ENCODE measurements around the gene ZDHHC14. TPM values are rescaled to one million over a fixed set of nuclear protein-coding genes. Genes with fewer than 3 reads are reported as not detected.

Gene ZDHHC14
- total RNA-seq, 4 donors from 2014 or later, result 11.4 to 20.8 (median 15.6) TPM

- Histone ChIP-seq H3K9me3 (no peaks in the 10 kb centered on the region), H3K27me3 (no peaks in the 10 kb centered on the region), H3K36me3 (peaks cover 0 to 8% (median 3%) of the 10 kb centered on the region in 3 donors), H3K27ac (peak overlapping the region in 1 of 4 donors; percentile 6), H3K4me3 (no peak overlapping the region), H3K4me1 (peaks cover 0 to 7% (median 0%) of the 10 kb centered on the region in 4 donors)
- no peak for TF ChIP-seq CTCF (IDR thresholded peaks at IDR 0.05)
- no peak for TF ChIP-seq POLR2A (IDR thresholded peaks at IDR 0.05)
- TF ChIP-seq EP300 (IDR thresholded peaks at IDR 0.05), result no peak
- DNase-seq (ENCODE audit: low spot score in 2 of 2), result no peak
- WGBS, 2 donors, result 86 to 88% methylated on average over 20 of the region's 20 CpGs
These were observed 264.3 kb downstream of the ZDHHC14 start for GRCh38 chr6:157645201-157645795.

GRCh38 chr6:157646012-157646411, 265.0 kb downstream of the ZDHHC14 start:
- H3K9me3 ChIP-seq, result no peaks in the 10 kb centered on the region
- H3K4me1 ChIP-seq, result peaks cover 0 to 12% (median 0%) of the 10 kb centered on the region in 4 donors
- H3K4me3 ChIP-seq, result no peak overlapping the region
- no peak for TF ChIP-seq EP300 (IDR thresholded peaks at IDR 0.05)
- no peak for TF ChIP-seq CTCF (IDR thresholded peaks at IDR 0.05)
- H3K27me3 ChIP-seq, result no peaks in the 10 kb centered on the region
- H3K27ac ChIP-seq, result no peak overlapping the region
- no peak for DNase-seq (ENCODE audit: low spot score in 2 of 2)
- 76 to 84% methylated on average over 13 of the region's 13 CpGs for WGBS, 2 donors
- peaks cover 0 to 8% (median 3%) of the 10 kb centered on the region in 3 donors for H3K36me3 ChIP-seq

- no peaks in the 10 kb centered on the region for H3K9me3 ChIP-seq
- 92 to 93% methylated on average over 23 of the region's 23 CpGs for WGBS, 2 donors
- TF ChIP-seq EP300 (IDR thresholded peaks at IDR 0.05) (no peak), CTCF (IDR thresholded peaks at IDR 0.05) (no peak), POLR2A (IDR thresholded peaks at IDR 0.05) (no peak)
- no peaks in the 10 kb centered on the region for H3K27me3 ChIP-seq
- H3K4me1 ChIP-seq, result peaks cover 0 to 12% (median 0%) of the 10 kb centered on the region in 4 donors
- no peak overlapping the region for H3K4me3 ChIP-seq
- peaks cover 0 to 8% (median 3%) of the 10 kb centered on the region in 3 donors for H3K36me3 ChIP-seq
- no peak overlapping the region for H3K27ac ChIP-seq
- no peak for DNase-seq (ENCODE audit: low spot score in 2 of 2)
These were observed 266.4 kb downstream of the ZDHHC14 start for GRCh38 chr6:157647261-157647915.

- no peak for DNase-seq (ENCODE audit: low spot score in 2 of 2)
- Histone ChIP-seq H3K9me3 (no peaks in the 10 kb centered on the region), H3K4me3 (no peak overlapping the region), H3K27me3 (no peaks in the 10 kb centered on the region), H3K36me3 (peaks cover 0 to 19% (median 3%) of the 10 kb centered on the region in 3 donors), H3K27ac (no peak overlapping the region), H3K4me1 (peaks cover 0 to 12% (median 0%) of the 10 kb centered on the region in 4 donors)
- WGBS, 2 donors, result 88% methylated on average over 5 of the region's 5 CpGs
- no peak for TF ChIP-seq EP300 (IDR thresholded peaks at IDR 0.05)
- no peak for TF ChIP-seq CTCF (IDR thresholded peaks at IDR 0.05)
- TF ChIP-seq POLR2A (IDR thresholded peaks at IDR 0.05), result no peak
These were observed 267.6 kb downstream of the ZDHHC14 start for GRCh38 chr6:157648561-157648960.
